ENCODE results near the gene MT3. TPM values are rescaled to one million over a fixed set of nuclear protein-coding genes. Genes with fewer than 3 reads are reported as not detected.
A peak's percentile ranks its signal among the peaks of the same experiment; 100 is the strongest.

MT3 gene
- total and polyA plus RNA-seq, 2 of the 13 experiments (the other 11 are each of a cell fraction or from before 2014, with no cell fraction given): not detected

- TF ChIP-seq ZKSCAN8 (CRISPR knock-in tag; IDR thresholded peaks at IDR 0.05; ENCODE audit: borderline replicate concordance): peak; percentile 74
- TF ChIP-seq PRMT3 (CRISPR knock-in tag; IDR thresholded peaks at IDR 0.05; ENCODE audit: borderline replicate concordance, low read depth): no peak
- peak; percentile 60; the same call in 1 of the 2 replicates for TF ChIP-seq TFE3 (CRISPR knock-in tag; IDR thresholded peaks at IDR 0.05)
- no peak for TF ChIP-seq MZF1 (CRISPR knock-in tag; IDR thresholded peaks at IDR 0.05; ENCODE audit: borderline replicate concordance)
- no peak for TF ChIP-seq RFXANK (CRISPR knock-in tag; IDR thresholded peaks at IDR 0.05)
- TF ChIP-seq KDM3A (CRISPR knock-in tag; IDR thresholded peaks at IDR 0.05; ENCODE audit: low read depth): peak; percentile 57; the same call in 1 of the 2 replicates
- no peak for TF ChIP-seq REXO4 (CRISPR knock-in tag; IDR thresholded peaks at IDR 0.05; ENCODE audit: borderline replicate concordance)
Measured at GRCh38 chr16:56551796-56552738, 37.3 kb upstream of the MT3 start (continued).

- DNase-seq (ENCODE audit: low spot score): no peak
- in situ Hi-C loops (cut with HindIII; ENCODE audit: extremely low pct_ligation_motif_present, low pct_unique_long_range_greater_than_20kb): no loop called here
- no peak overlapping the region for H3K27ac ChIP-seq (ENCODE audit: extremely low read length, insufficient read depth, low read length)
- H3K9me3 ChIP-seq (ENCODE audit: low read length): no peaks in the 10 kb centered on the region
- BruUV-seq (replicated peaks): no TSS peak
- no peak overlapping the region for H3K4me2 ChIP-seq (ENCODE audit: low read depth, low read length)
- H3K27me3 ChIP-seq (ENCODE audit: control insufficient read depth in 1 of 2, insufficient read depth in 2 of 2, low read length in 2 of 2): peaks cover 2 to 14% of the 10 kb centered on the region in 2 experiments; a peak in 3 of 5 replicates
- no peaks in the 10 kb centered on the region for H3K79me2 ChIP-seq (ENCODE audit: insufficient read depth, low read length)
- ChIA-PET POLR2A (no interaction called here), CTCF (ENCODE audit: low intra/inter-chr PET ratio, low total read pairs) (no interaction called here)
- intact Hi-C loops (cut with micrococcal nuclease; ENCODE audit: unreplicated experiment): no loop called here
- H3K36me3 ChIP-seq (replicated peaks in 1 of 2; ENCODE audit: control insufficient read depth in 1 of 2, insufficient read depth in 2 of 2, low read length in 2 of 2): no peaks in the 10 kb centered on the region
- ATAC-seq: no peak
- peaks cover 56% of the 10 kb centered on the region for H3K4me1 ChIP-seq (ENCODE audit: insufficient read depth, low read length)
- TF ChIP-seq NFE2 (CRISPR knock-in tag; IDR thresholded peaks at IDR 0.05): no peak
- peak; percentile 79 for TF ChIP-seq ZNF629 (CRISPR knock-in tag; conservative IDR thresholded peaks at IDR 0.05)
- FAIRE-seq: no peak
- no peaks in the 10 kb centered on the region for H4K20me1 ChIP-seq (ENCODE audit: insufficient read depth, low read length)
- H3K9ac ChIP-seq (ENCODE audit: insufficient read depth, low read depth, low read length): no peak overlapping the region
- H3K4me3 ChIP-seq (replicated peaks in 1 of 3; ENCODE audit: insufficient read depth in 1 of 3, low read depth in 2 of 3, low read length in 3 of 3): no peak overlapping the region
- H2AFZ ChIP-seq (ENCODE audit: low read length): no peak overlapping the region
- 69% methylated on average over 10 of the region's 10 CpGs for WGBS (ENCODE audit: low lambda C conversion rate)
Measured at GRCh38 chr16:56554441-56554840, 34.9 kb upstream of the MT3 start.

Measured in HepG2 (cell line).